Endothelial cell of umbilical vein (primary cell): ENCODE measurements around the gene KLHDC4. TPM values are rescaled to one million over a fixed set of nuclear protein-coding genes. Genes with fewer than 3 reads are reported as not detected.

Experiments used
- BruUV-seq: library from RNA; stranded (reverse); fragments of 400-500 nt; replicated peaks from 2 replicates; lab custom pipeline; 2021; lab: Mats Ljungman, UMichigan
- CTCF ChIA-PET: fragments of 300-600, 350-600 bp; sonication (Branson Sonifier 250); formaldehyde crosslinking; loops from one replicate; lab custom pipeline; 2021; ENCODE audit warnings: antibody characterized with exemption, inconsistent platforms; lab: Charles Lee
- POLR2A ChIA-PET: fragments of 300-600, 350-600 bp; sonication (Branson Sonifier 250); formaldehyde crosslinking; loops from one replicate; lab custom pipeline; 2021; ENCODE audit warnings: antibody characterized with exemption, inconsistent platforms; lab: Charles Lee
- DNase-seq: peaks from one replicate; pipeline ENCODE4 v3.0.0-alpha.2; 2011; ENCODE audit warnings: low read depth, low spot score
- FAIRE-seq: peaks from 2 replicates; lab custom pipeline; 2011; peaks lifted over from hg19 to GRCh38; lab: Jason Lieb, UNC
- H2AFZ ChIP-seq: 2 replicates; pipeline ENCODE4 v1.6.0; 2012; ENCODE audit warnings: low read depth, low read length, control low read depth, inconsistent platforms
- H3K27ac ChIP-seq: 2 replicates; pipeline ENCODE4 v1.5.1; 2011; ENCODE audit warnings: low read depth, mild to moderate bottlenecking, control low read depth, low read length, moderate library complexity; ENCODE audit not compliant: insufficient read depth
- H3K27me3 ChIP-seq, 2 experiments: 2 replicates each; pipeline versions ENCODE4 v1.6.0 to v1.6.1; 2011; ENCODE audit warnings: low read length in 2 of 2, mixed read lengths in 1 of 2; ENCODE audit not compliant: control insufficient read depth in 2 of 2, insufficient read depth in 2 of 2
- H3K36me3 ChIP-seq, 2 experiments: 2 replicates in 1 of 2; 3 replicates in 1 of 2; pipeline ENCODE4 v1.5.1; 2011; ENCODE audit warnings: low read length in 2 of 2, mild to moderate bottlenecking in 1 of 2, moderate library complexity in 1 of 2; ENCODE audit not compliant: control insufficient read depth in 2 of 2, insufficient read depth in 2 of 2; ENCODE audit errors: extremely low read depth in 1 of 2
- H3K4me1 ChIP-seq: 3 replicates; pipeline ENCODE4 v1.5.1; 2011; ENCODE audit warnings: mild to moderate bottlenecking, low read length; ENCODE audit not compliant: control insufficient read depth, insufficient read depth; ENCODE audit errors: extremely low read depth
- H3K4me2 ChIP-seq: 2 replicates; pipeline ENCODE4 v1.6.1; 2011; ENCODE audit warnings: low read length, control low read depth, mixed read lengths; ENCODE audit not compliant: insufficient read depth
- H3K4me3 ChIP-seq, 3 experiments: fragments of 200-600 bp in 1 of 3; sonication (generic), shearing (Covaris generic) in 1 of 3; replicated peaks in 1 of 3; 2 replicates each; pipeline ENCODE4 v1.5.1; 2011 to 2016; ENCODE audit warnings: control low read depth in 3 of 3, low read length in 3 of 3, mild to moderate bottlenecking in 2 of 3, inconsistent platforms in 1 of 3, low read depth in 1 of 3, moderate library complexity in 1 of 3; ENCODE audit not compliant: insufficient read depth in 1 of 3
- H3K79me2 ChIP-seq: 2 replicates; pipeline ENCODE4 v1.6.0; 2012; ENCODE audit warnings: low read length, inconsistent platforms; ENCODE audit not compliant: control insufficient read depth, insufficient read depth
- H3K9ac ChIP-seq: replicated peaks from 2 replicates; pipeline ENCODE3; 2011; ENCODE audit warnings: low read length, control low read depth; ENCODE audit not compliant: insufficient read depth; ENCODE audit errors: extremely low read depth
- H3K9me1 ChIP-seq: replicated peaks from 3 replicates; pipeline ENCODE4 v1.6.0; 2011; ENCODE audit warnings: mild to moderate bottlenecking, low read length; ENCODE audit not compliant: control insufficient read depth, insufficient read depth; ENCODE audit errors: extremely low read depth
- H3K9me3 ChIP-seq: replicated peaks from 2 replicates; pipeline ENCODE4 v1.5.1; 2012; ENCODE audit warnings: low read length, inconsistent platforms; ENCODE audit not compliant: control insufficient read depth, insufficient read depth
- H4K20me1 ChIP-seq: replicated peaks from 2 replicates; pipeline ENCODE3; 2011; ENCODE audit warnings: mild to moderate bottlenecking, low read length; ENCODE audit not compliant: control insufficient read depth, insufficient read depth; ENCODE audit errors: extremely low read depth
- CTCF ChIP-seq, 2 donors: IDR thresholded peaks; 1 replicate in 1 of 2; 2 replicates in 1 of 2; pipeline ENCODE4 v1.5.1; 2011; ENCODE audit warnings: low read length in 2 of 2, mild to moderate bottlenecking in 2 of 2, moderate library complexity in 2 of 2, control low read depth in 1 of 2, inconsistent platforms in 1 of 2, low read depth in 1 of 2; ENCODE audit not compliant: insufficient read depth in 1 of 2; ENCODE audit errors: extremely low read depth in 1 of 2
- EZH2 ChIP-seq: IDR thresholded peaks from 2 replicates; pipeline ENCODE4 v1.6.1; 2012; ENCODE audit warnings: borderline replicate concordance, low read depth, mild to moderate bottlenecking, moderate library complexity, low read length, inconsistent platforms; ENCODE audit not compliant: severe bottlenecking
- FOS ChIP-seq: IDR thresholded peaks from 2 replicates; pipeline ENCODE4 v1.6.1; 2011; ENCODE audit warnings: mild to moderate bottlenecking, low read length, moderate library complexity, borderline replicate concordance; ENCODE audit not compliant: insufficient read depth
- GATA2 ChIP-seq: IDR thresholded peaks from 2 replicates; pipeline ENCODE4 v1.7.0; 2011; ENCODE audit warnings: low read depth, mild to moderate bottlenecking, moderate library complexity, mixed read lengths, low read length; ENCODE audit not compliant: insufficient read length, insufficient read depth
- JUN ChIP-seq: IDR thresholded peaks from 2 replicates; pipeline ENCODE4 v1.6.1; 2011; ENCODE audit warnings: borderline replicate concordance, low read depth; ENCODE audit not compliant: insufficient read length, insufficient read depth
- MAX ChIP-seq: IDR thresholded peaks from 2 replicates; pipeline ENCODE4 v1.6.1; 2011; ENCODE audit not compliant: insufficient read depth, insufficient read length
- MYC ChIP-seq: IDR thresholded peaks from one replicate; pipeline ENCODE4 v1.6.1; 2011; ENCODE audit warnings: mild to moderate bottlenecking, low read depth, low read length
- POLR2A ChIP-seq: IDR thresholded peaks from 2 replicates; pipeline ENCODE4 v1.6.1; 2012; ENCODE audit warnings: low read depth, mild to moderate bottlenecking, control low read depth, low read length
- POLR2AphosphoS5 ChIP-seq: IDR thresholded peaks from 2 replicates; pipeline ENCODE4 v1.6.1; 2012; ENCODE audit warnings: low read depth, mild to moderate bottlenecking, control low read depth, low read length, moderate library complexity; ENCODE audit not compliant: insufficient read depth
- dilution Hi-C: fragments of 300-500 bp; cut with MboI; formaldehyde crosslinking; loops from one replicate; pipeline ENCODE4 v1.15.0; 2019; ENCODE audit warnings: low sequenced_read_pairs; ENCODE audit not compliant: extremely low pct_ligation_motif_present
- intact Hi-C: fragments of 100-400 bp; cut with micrococcal nuclease; formaldehyde crosslinking; loops from one replicate; pipeline ENCODE4 v1.10.0; 2022
- polyA plus RNA-seq, 4 experiments: library from polyadenylated mRNA; depleted of rRNA in 3 of 4; stranded (reverse) in 3 of 4; unstranded in 1 of 4; fragments of >200 nt; gene quantifications; 2 replicates each; pipeline versions ENCODE4 v1.2.1 to v1.2.3, GENCODE V29; 2011 to 2012; ENCODE audit warnings: missing spikeins in 1 of 4
- total RNA-seq: library from RNA; stranded (reverse); gene quantifications from 2 replicates; pipeline ENCODE4 v1.2.3, GENCODE V29; 2021

KLHDC4 gene
- total and polyA plus RNA-seq, 2 donors (not counting 3 experiments of a cell fraction or from before 2014, with no cell fraction given) = 24.7 to 46.2 TPM

DNA sequence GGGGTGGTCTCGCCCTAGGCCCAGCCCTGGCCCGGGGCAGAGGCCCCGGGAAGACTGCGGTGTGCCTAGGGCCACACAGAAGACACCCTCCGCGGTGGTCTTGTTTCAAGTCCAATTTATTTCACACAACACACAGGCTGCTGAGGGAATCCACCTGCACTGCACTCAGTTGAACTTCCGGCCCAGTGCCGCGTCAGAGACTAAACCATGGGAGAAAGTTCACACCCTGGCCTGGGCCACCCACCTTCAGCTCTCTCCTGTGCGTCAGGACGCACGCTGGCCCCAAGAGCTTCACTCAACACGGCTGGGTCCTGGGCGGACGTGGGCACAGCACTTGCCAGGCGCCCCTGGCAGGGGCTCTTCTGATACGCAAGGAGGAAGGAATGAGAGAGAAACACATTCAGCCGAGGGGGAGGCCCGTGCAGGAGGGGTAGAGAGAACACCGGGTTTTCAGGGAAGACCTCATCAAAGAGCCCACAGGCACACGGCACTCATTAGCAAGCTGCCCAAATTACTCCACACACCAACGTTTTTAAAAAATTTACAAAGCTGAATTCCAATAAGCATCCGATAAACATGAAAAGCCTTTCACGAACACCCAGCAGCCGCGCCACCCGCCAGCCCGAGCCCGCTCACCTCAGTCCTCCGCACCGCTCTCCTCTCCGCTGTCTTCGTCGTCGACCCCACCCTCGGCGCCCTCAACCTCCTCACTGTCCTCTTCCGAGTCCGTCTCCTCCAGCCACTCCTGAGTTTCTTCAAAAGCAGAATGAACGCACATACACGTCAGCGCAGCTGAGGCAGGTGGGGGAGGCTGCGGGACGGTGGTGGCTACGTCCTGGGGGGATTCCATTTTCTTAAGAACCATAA, 57.8 kb downstream of the KLHDC4 start:
- intact Hi-C loops (no loop called here), dilution Hi-C loops (no loop called here)
- Histone ChIP-seq H3K4me1 (peaks cover 12% of the 10 kb centered on the region), H3K9ac (no peak overlapping the region), H3K27ac (no peak overlapping the region), H3K4me2 (no peak overlapping the region), H4K20me1 (no peaks in the 10 kb centered on the region), H3K9me3 (no peaks in the 10 kb centered on the region), H3K79me2 (no peaks in the 10 kb centered on the region), H3K36me3 (peaks cover 4 to 23% of the 10 kb centered on the region in 2 experiments), H3K27me3 (no peaks in the 10 kb centered on the region), H2AFZ (no peak overlapping the region), H3K4me3 (no peak overlapping the region), H3K9me1 (no peaks in the 10 kb centered on the region)
- TF ChIP-seq MYC (no peak), JUN (no peak), CTCF (IDR thresholded peaks at IDR 0.05; ENCODE audit: extremely low read depth in 1 of 2, insufficient read depth in 1 of 2, low read depth in 1 of 2, low read length in 2 of 2) (no peak), POLR2AphosphoS5 (no peak), MAX (no peak), POLR2A (no peak), FOS (no peak), GATA2 (no peak), EZH2 (no peak)
- DNase-seq (no peak), FAIRE-seq (no peak)
- ChIA-PET CTCF (interaction anchor here (1.2 kb wide), 1 partner anchor 121 kb away, joined by 4 read pairs; no protein-coding TSS in a partner anchor), POLR2A (no interaction called here)
- no TSS peak for BruUV-seq
